T-helper 2 cell treated with Interferon-gamma antibody and Interleukin-4, amounts not matched to agents 5 μg/mL and 100 μg/mL, for 36 hours (primary cell): ENCODE results near the gene POLG2.
"Not testable (repeated sequence)": the region's sequence is repeated elsewhere in the genome, so short reads cannot be mapped to it uniquely, and the experiment has no call there.

Experiments used
- DNase-seq: peaks from one replicate; pipeline ENCODE4 v3.0.0; 2021; ENCODE audit warnings: low spot score
- H3K27ac Mint-ChIP-seq: one replicate; pipeline ENCODE4 v1.8.0; 2021; ENCODE audit warnings: mild to moderate bottlenecking, mixed read lengths
- H3K27me3 Mint-ChIP-seq: one replicate; pipeline ENCODE4 v1.8.0; 2021; ENCODE audit warnings: low read depth, mixed read lengths
- H3K36me3 Mint-ChIP-seq: one replicate; pipeline ENCODE4 v1.8.0; 2021; ENCODE audit warnings: low read depth, mixed read lengths
- H3K4me1 Mint-ChIP-seq: one replicate; pipeline ENCODE4 v1.8.0; 2021; ENCODE audit warnings: low read depth, mixed read lengths
- H3K4me3 Mint-ChIP-seq: one replicate; pipeline ENCODE4 v1.8.0; 2022; ENCODE audit warnings: mild to moderate bottlenecking, moderate library complexity, mixed read lengths
- H3K9me3 Mint-ChIP-seq: one replicate; pipeline ENCODE4 v1.8.0; 2021; ENCODE audit warnings: mixed read lengths

Gene POLG2

GRCh38 chr17:64502021-64502420 lies 5.2 kb upstream of the POLG2 start:
- peaks cover 85% of the 10 kb centered on the region for H3K36me3 Mint-ChIP-seq
- DNase-seq, result no peak
- no peaks in the 10 kb centered on the region for H3K9me3 Mint-ChIP-seq
- peak overlapping the region; percentile 47 for H3K27ac Mint-ChIP-seq
- no peak overlapping the region for H3K4me3 Mint-ChIP-seq
- H3K27me3 Mint-ChIP-seq, result peaks cover 8% of the 10 kb centered on the region
- peaks cover 66% of the 10 kb centered on the region for H3K4me1 Mint-ChIP-seq

- Mint-ChIP-seq H3K36me3 (peaks cover 89% of the 10 kb centered on the region), H3K27me3 (peaks cover 2% of the 10 kb centered on the region), H3K9me3 (no peaks in the 10 kb centered on the region), H3K27ac (no peak overlapping the region), H3K4me1 (peaks cover 67% of the 10 kb centered on the region), H3K4me3 (no peak overlapping the region)
- no peak for DNase-seq
Observed at GRCh38 chr17:64500862-64501765, 4.3 kb upstream of the POLG2 start.

GRCh38 chr17:64500487-64500859 lies 3.6 kb upstream of the POLG2 start:
- Mint-ChIP-seq H3K4me1 (peaks cover 71% of the 10 kb centered on the region), H3K36me3 (peaks cover 84% of the 10 kb centered on the region), H3K27ac (no peak overlapping the region), H3K27me3 (no peaks in the 10 kb centered on the region), H3K4me3 (no peak overlapping the region), H3K9me3 (no peaks in the 10 kb centered on the region)
- no peak for DNase-seq

GRCh38 chr17:64499805-64500486 lies 3.1 kb upstream of the POLG2 start:
- peaks cover 69% of the 10 kb centered on the region for H3K4me1 Mint-ChIP-seq
- H3K9me3 Mint-ChIP-seq, result no peaks in the 10 kb centered on the region
- H3K36me3 Mint-ChIP-seq, result peaks cover 80% of the 10 kb centered on the region
- no peak overlapping the region for H3K4me3 Mint-ChIP-seq
- no peak for DNase-seq
- H3K27ac Mint-ChIP-seq, result peak overlapping the region; percentile 49
- H3K27me3 Mint-ChIP-seq, result no peaks in the 10 kb centered on the region

GRCh38 chr17:64498308-64499203 lies 1.7 kb upstream of the POLG2 start:
- no peak for DNase-seq
- no peaks in the 10 kb centered on the region for H3K27me3 Mint-ChIP-seq
- H3K4me3 Mint-ChIP-seq, result peak overlapping the region; percentile 41
- no peaks in the 10 kb centered on the region for H3K9me3 Mint-ChIP-seq
- H3K36me3 Mint-ChIP-seq, result peaks cover 76% of the 10 kb centered on the region
- peak overlapping the region; percentile 99 for H3K27ac Mint-ChIP-seq
- H3K4me1 Mint-ChIP-seq, result peaks cover 68% of the 10 kb centered on the region

- Mint-ChIP-seq H3K9me3 (no peaks in the 10 kb centered on the region), H3K4me3 (peak overlapping the region; percentile 99), H3K4me1 (peaks cover 63% of the 10 kb centered on the region)
Observed at GRCh38 chr17:64497565-64498035, 746 bp upstream of the POLG2 start.

GRCh38 chr17:64496348-64496785 lies 487 bp downstream of the POLG2 start:
- no peaks in the 10 kb centered on the region for H3K27me3 Mint-ChIP-seq
- H3K36me3 Mint-ChIP-seq, result peaks cover 67% of the 10 kb centered on the region
- no peak for DNase-seq
- H3K4me1 Mint-ChIP-seq, result peaks cover 58% of the 10 kb centered on the region
- peak overlapping the region; percentile 99 for H3K27ac Mint-ChIP-seq
- H3K9me3 Mint-ChIP-seq, result no peaks in the 10 kb centered on the region
- peak overlapping the region; percentile 99 for H3K4me3 Mint-ChIP-seq

More at GRCh38 chr17:64497565-64498035, 746 bp upstream of the POLG2 start:
- peak overlapping the region; percentile 99 for H3K27ac Mint-ChIP-seq
- H3K27me3 Mint-ChIP-seq, result no peaks in the 10 kb centered on the region
- H3K36me3 Mint-ChIP-seq, result peaks cover 70% of the 10 kb centered on the region
- no peak for DNase-seq

- H3K4me3 Mint-ChIP-seq, result peak overlapping the region; percentile 99
- H3K27ac Mint-ChIP-seq, DNase-seq, H3K27me3 Mint-ChIP-seq, H3K9me3 Mint-ChIP-seq: not testable (repeated sequence)
- H3K4me1 Mint-ChIP-seq, result peaks cover 50% of the 10 kb centered on the region
- peaks cover 66% of the 10 kb centered on the region for H3K36me3 Mint-ChIP-seq
Observed at GRCh38 chr17:64495300-64495699, 1.6 kb downstream of the POLG2 start.

GRCh38 chr17:64494121-64494520 lies 2.7 kb downstream of the POLG2 start:
- Mint-ChIP-seq H3K9me3 (no peaks in the 10 kb centered on the region), H3K27me3 (no peaks in the 10 kb centered on the region), H3K36me3 (peaks cover 61% of the 10 kb centered on the region), H3K27ac (peak overlapping the region; percentile 49), H3K4me1 (peaks cover 42% of the 10 kb centered on the region), H3K4me3 (peak overlapping the region; percentile 99)
- DNase-seq, result no peak

- no peak overlapping the region for H3K4me3 Mint-ChIP-seq
- H3K27me3 Mint-ChIP-seq, result no peaks in the 10 kb centered on the region
- H3K4me1 Mint-ChIP-seq, result peaks cover 29% of the 10 kb centered on the region
- no peak for DNase-seq
- H3K36me3 Mint-ChIP-seq, result peaks cover 53% of the 10 kb centered on the region
- peak overlapping the region; percentile 49 for H3K27ac Mint-ChIP-seq
- no peaks in the 10 kb centered on the region for H3K9me3 Mint-ChIP-seq
Observed at GRCh38 chr17:64492481-64493109, 4.3 kb downstream of the POLG2 start.

GRCh38 chr17:64491994-64492393 lies 4.9 kb downstream of the POLG2 start:
- Mint-ChIP-seq H3K27ac (no peak overlapping the region), H3K4me1 (peaks cover 23% of the 10 kb centered on the region), H3K4me3 (no peak overlapping the region), H3K27me3 (no peaks in the 10 kb centered on the region), H3K9me3 (no peaks in the 10 kb centered on the region), H3K36me3 (peaks cover 49% of the 10 kb centered on the region)
- DNase-seq, result no peak

GRCh38 chr17:64491034-64491860 lies 5.6 kb downstream of the POLG2 start:
- Mint-ChIP-seq H3K4me3 (no peak overlapping the region), H3K9me3 (no peaks in the 10 kb centered on the region)

More at GRCh38 chr17:64491034-64491860, 5.6 kb downstream of the POLG2 start:
- peaks cover 45% of the 10 kb centered on the region for H3K36me3 Mint-ChIP-seq
- no peaks in the 10 kb centered on the region for H3K27me3 Mint-ChIP-seq
- no peak overlapping the region for H3K27ac Mint-ChIP-seq
- peaks cover 23% of the 10 kb centered on the region for H3K4me1 Mint-ChIP-seq
- DNase-seq, result no peak
